Measurements from ENCODE around the gene AMN. TPM values are rescaled to one million over a fixed set of nuclear protein-coding genes. Genes with fewer than 3 reads are reported as not detected.

The AMN gene
- total RNA-seq, 2 experiments from 2014 or later = 0.17 TPM; not detected in 1

DNA sequence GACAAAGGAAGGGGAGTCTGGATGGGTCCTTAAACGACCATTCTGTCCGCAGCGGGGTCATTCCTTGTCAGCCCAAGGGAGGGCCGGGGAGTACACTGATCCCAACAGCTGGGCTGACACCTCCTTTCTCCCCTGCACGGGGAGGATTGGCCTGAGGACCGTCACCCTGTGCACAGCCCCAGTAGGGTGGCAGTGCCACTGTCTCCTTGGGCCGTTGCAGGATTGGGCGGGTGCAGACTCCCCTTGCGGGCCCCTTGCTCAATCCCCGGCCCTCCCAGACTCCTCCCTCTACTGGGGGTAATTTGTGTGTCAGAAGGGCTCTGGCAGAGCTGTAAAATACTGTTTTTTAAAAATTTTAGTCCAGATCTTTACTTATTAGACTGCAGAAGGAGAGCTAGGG, 12.6 kb upstream of the AMN start:
- intact Hi-C loops (cut with micrococcal nuclease) = no loop called here
- H3K27me3 Mint-ChIP-seq = no peaks in the 10 kb centered on the region
- ChIA-PET CTCF (no interaction called here), POLR2A (no interaction called here)
- H3K9me3 Mint-ChIP-seq = no peaks in the 10 kb centered on the region
- no peak overlapping the region for H3K27ac Mint-ChIP-seq
- no peak overlapping the region for H3K4me3 Mint-ChIP-seq
- no peak for DNase-seq
- H3K36me3 Mint-ChIP-seq = peaks cover 20% of the 10 kb centered on the region
- no peaks in the 10 kb centered on the region for H3K4me1 Mint-ChIP-seq (ENCODE audit: low read depth)

DNA sequence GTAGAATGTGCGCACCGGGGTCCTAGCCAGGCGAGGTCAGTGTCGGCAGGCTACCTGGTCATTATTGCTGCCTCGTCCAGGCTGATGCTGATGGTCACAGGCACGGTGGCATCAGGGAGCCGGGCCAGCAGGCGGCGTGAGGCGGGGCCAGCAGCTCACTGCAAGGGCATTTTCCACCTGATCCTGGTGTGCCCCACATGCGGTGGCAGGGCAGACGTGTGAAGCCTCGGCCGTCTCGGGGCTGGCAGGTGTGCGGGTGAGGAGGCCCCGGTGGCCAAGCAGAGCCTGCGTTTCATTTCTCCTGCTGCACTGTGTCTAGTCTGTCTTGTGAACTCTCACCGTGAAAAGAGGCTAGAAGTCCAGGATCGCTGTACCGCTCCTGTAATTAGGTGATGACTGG, 12.0 kb upstream of the AMN start:
- no peak overlapping the region for H3K27ac Mint-ChIP-seq
- H3K27me3 Mint-ChIP-seq = no peaks in the 10 kb centered on the region
- H3K36me3 Mint-ChIP-seq = peaks cover 15% of the 10 kb centered on the region
- no peaks in the 10 kb centered on the region for H3K9me3 Mint-ChIP-seq
- no peak for DNase-seq
- ChIA-PET POLR2A (no interaction called here), CTCF (no interaction called here)
- no peak overlapping the region for H3K4me3 Mint-ChIP-seq
- intact Hi-C loops (cut with micrococcal nuclease) = no loop called here
- H3K4me1 Mint-ChIP-seq (ENCODE audit: low read depth) = no peaks in the 10 kb centered on the region

DNA sequence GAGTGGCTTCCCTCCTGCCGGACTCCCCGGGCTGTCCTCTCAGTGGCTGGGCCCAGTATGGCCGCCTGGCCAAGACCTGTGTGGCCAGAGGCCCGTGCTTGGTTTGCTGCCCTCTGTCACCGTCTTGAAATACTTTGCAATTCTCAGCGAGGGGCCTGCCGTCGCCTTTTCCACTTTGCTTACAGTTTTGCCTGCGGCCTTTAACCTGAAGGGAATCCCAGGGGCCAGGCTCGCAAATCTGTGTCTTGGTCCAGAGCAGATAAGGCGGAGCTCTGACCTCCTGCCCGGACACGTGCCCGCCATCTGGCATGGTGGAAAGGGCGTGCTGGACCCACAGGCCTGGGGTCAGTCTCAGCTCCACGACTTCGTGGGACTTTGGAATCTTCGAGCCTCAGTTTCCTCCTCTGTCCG, 10.9 kb upstream of the AMN start:
- ChIA-PET CTCF (no interaction called here), POLR2A (no interaction called here)
- Mint-ChIP-seq H3K36me3 (peaks cover 8% of the 10 kb centered on the region), H3K27ac (no peak overlapping the region), H3K4me1 (ENCODE audit: low read depth) (no peaks in the 10 kb centered on the region), H3K9me3 (no peaks in the 10 kb centered on the region), H3K4me3 (no peak overlapping the region), H3K27me3 (no peaks in the 10 kb centered on the region)
- intact Hi-C loops (cut with micrococcal nuclease) = no loop called here
- DNase-seq = no peak

DNA sequence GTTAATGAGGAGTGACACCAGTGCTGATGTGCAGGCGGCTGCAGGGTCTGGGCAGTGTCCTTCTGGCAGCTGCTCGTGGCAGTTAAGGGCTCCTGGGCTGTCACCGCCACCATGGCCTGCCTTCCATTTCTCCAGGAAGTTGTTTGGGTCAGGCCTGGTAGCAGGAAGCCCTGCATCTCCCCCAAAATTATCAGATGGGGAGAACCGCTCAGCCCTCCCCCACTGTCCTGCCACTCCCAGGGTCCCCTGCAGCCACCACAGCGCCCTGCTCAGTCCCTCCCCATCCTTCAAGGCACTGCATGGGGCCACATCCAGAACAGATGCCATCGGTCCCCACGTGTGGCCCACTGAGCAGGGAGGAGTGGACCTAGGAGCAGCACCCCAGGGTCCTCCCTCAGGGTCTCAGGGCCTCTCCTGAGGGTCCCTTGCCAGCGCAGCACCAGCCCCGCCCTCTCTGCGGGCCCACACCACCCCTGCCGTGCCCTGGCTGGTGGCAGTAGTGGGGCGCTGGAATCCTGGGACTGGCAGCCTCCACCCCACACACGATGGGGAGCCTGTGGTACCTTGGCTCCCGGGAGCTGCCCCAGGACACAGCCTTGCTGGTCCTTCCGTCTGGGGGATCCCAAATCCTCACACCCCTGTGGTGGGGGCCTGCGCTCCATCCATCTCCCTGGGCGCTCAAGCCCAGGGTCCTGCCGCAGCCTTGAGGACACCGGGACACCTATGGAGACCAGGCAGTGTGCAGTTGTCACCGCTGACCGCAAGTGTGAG, 10.3 kb upstream of the AMN start:
- DNase-seq = no peak
- no peaks in the 10 kb centered on the region for H3K9me3 Mint-ChIP-seq
- H3K27me3 Mint-ChIP-seq = no peaks in the 10 kb centered on the region
- POLR2A ChIA-PET = no interaction called here
- no peak overlapping the region for H3K27ac Mint-ChIP-seq
- CTCF ChIA-PET = no interaction called here
- no peaks in the 10 kb centered on the region for H3K4me1 Mint-ChIP-seq (ENCODE audit: low read depth)
- intact Hi-C loops (cut with micrococcal nuclease) = no loop called here
- H3K36me3 Mint-ChIP-seq = peaks cover 4% of the 10 kb centered on the region
- no peak overlapping the region for H3K4me3 Mint-ChIP-seq

DNA sequence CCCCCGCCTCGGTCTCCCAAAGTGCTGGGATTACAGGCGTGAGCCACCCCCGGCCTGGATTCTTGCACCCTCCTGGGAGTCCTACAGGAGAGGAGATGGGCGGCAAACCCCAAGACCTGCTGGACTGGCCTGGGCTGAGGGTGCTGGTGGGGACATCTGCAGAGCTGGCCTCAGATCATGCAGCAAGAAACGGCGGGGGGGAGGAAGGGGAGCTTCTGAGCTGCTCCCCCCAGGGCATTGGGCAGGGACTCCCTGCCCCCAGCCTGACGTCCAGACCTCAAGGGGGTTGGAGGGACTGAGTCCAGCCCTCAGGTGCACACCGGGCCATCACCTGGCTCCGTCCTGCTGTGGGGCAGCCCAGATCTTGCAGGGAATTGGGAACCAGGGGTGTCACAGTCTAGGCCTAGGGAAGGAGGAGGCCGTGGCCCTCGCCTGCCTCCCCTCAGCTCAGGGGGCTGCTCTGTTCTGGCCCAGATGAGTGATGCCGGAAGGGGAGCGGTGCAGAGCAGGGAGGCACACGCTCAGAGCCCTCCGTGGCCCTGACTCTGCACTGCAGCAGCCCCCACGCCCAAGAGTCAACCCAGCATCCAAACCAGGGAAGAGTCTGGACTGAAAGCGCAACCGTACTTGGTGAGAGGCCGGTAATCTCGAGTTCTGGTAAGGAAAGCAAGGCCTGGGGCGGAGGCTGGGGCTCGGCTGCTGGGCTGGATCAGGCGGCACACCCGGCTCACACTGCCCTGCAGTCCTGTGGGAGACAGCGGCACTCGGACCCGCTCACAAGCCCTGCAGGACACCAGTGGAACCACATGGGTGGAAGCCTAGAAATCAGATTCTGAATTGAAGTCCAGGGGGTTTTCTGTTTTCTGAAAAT, 8.9 kb upstream of the AMN start:
- no peak for DNase-seq
- POLR2A ChIA-PET = no interaction called here

DNA sequence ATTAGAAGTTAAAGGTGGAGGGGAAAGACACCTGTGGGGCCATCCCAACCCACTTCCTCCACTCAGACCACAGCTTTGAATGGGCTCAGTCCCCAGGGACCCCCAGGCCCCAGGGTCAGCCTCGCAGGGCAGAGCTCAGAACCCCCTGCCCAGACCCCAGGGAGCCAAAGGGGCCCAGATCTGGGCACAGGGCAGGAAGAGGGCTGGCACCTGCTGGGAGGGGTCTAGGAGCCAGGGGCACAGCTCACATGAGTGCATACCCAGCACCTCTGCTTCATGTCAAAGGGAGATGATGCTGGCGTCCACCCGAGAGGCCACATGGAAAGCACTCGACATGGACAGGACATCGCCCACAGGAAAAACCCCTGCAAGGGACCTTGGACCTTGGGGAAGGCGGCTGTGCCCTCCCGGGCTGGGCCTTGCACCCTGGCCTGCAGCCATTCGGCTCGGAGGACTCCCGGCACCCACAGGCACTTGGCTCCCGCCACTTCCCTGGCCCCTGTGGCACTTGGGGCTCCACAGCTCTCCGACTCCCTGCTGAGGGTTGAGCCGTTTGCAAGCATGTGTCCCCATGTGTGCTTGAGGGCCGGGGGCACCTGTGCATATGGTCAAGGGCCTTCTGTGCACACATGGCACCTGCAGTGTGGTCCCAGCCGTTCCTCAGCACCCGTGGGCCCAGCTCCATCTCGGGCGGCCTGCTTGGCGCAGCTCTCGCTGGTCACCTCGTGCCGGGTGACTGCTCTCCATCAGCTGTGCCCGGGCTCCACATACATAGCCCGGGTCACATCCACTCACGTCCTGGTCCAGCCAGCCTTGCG, 7.8 kb upstream of the AMN start:
- intact Hi-C loops (cut with micrococcal nuclease) = no loop called here
- Mint-ChIP-seq H3K36me3 (no peaks in the 10 kb centered on the region), H3K4me3 (no peak overlapping the region), H3K27me3 (no peaks in the 10 kb centered on the region), H3K4me1 (ENCODE audit: low read depth) (no peaks in the 10 kb centered on the region), H3K9me3 (no peaks in the 10 kb centered on the region), H3K27ac (no peak overlapping the region)
- POLR2A ChIA-PET = interaction anchor here (0.6 kb wide), 1 partner anchor 218 kb away, joined by 3 read pairs; no protein-coding TSS in a partner anchor
- DNase-seq = no peak
- CTCF ChIA-PET = interaction anchor here (1.5 to 4.5 kb wide), 2 partner anchors 10 to 220 kb away, joined by 4 to 49 read pairs; no protein-coding TSS in a partner anchor

More for the DNA sequence above, 8.9 kb upstream of the AMN start:
- no peaks in the 10 kb centered on the region for H3K27me3 Mint-ChIP-seq
- no peak overlapping the region for H3K27ac Mint-ChIP-seq
- no peaks in the 10 kb centered on the region for H3K4me1 Mint-ChIP-seq (ENCODE audit: low read depth)
- CTCF ChIA-PET = no interaction called here
- H3K36me3 Mint-ChIP-seq = no peaks in the 10 kb centered on the region
- intact Hi-C loops (cut with micrococcal nuclease) = no loop called here
- no peak overlapping the region for H3K4me3 Mint-ChIP-seq
- no peaks in the 10 kb centered on the region for H3K9me3 Mint-ChIP-seq

DNA sequence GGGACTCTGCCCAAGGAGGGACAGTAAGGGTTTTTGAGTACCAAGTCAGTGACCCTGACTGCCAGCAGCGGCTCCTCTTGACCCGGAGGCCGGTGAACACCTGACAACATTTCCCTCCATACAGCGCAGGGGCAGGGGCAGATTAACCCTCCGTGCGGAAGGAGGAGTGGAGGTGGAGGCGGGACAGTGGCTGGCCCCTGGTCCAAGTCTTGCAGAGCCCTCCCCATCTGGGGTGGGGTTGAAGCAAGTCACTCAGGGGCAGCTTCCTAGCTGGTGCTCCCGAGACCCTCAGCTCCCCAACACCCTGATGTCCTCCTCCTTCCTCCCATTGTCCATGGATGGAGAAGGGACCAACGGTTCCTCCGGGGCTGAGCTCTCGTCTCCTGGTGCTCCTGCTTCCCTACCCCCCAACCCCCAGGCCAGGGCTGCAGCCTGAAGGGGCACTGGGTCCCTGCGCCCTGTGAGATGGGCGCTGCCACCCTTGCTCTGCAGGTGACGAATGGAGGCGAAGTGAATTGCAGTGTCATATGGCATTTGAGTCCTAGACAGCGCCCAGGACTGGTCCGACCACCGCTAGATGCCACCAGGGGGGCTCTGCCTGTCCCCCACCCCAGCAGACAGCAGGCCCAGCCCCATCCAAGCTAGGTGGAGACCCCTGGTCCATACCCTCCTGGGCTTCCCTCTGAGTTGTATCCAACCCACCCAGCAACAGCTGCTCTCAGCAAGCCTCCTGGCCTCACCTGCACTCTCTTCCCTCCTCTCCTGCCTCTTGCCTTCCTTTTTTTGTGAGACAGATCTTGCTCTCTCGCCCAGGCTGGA, 7.0 kb upstream of the AMN start:
- no peaks in the 10 kb centered on the region for H3K9me3 Mint-ChIP-seq
- no peak overlapping the region for H3K27ac Mint-ChIP-seq
- no peaks in the 10 kb centered on the region for H3K4me1 Mint-ChIP-seq (ENCODE audit: low read depth)
- H3K4me3 Mint-ChIP-seq = no peak overlapping the region
- no peak for DNase-seq
- CTCF ChIA-PET = interaction anchor here (1.5 to 4.5 kb wide), 2 partner anchors 9 to 221 kb away, joined by 4 to 49 read pairs; no protein-coding TSS in a partner anchor
- intact Hi-C loops (cut with micrococcal nuclease) = no loop called here
- POLR2A ChIA-PET = no interaction called here
- no peaks in the 10 kb centered on the region for H3K27me3 Mint-ChIP-seq
- H3K36me3 Mint-ChIP-seq = no peaks in the 10 kb centered on the region

DNA sequence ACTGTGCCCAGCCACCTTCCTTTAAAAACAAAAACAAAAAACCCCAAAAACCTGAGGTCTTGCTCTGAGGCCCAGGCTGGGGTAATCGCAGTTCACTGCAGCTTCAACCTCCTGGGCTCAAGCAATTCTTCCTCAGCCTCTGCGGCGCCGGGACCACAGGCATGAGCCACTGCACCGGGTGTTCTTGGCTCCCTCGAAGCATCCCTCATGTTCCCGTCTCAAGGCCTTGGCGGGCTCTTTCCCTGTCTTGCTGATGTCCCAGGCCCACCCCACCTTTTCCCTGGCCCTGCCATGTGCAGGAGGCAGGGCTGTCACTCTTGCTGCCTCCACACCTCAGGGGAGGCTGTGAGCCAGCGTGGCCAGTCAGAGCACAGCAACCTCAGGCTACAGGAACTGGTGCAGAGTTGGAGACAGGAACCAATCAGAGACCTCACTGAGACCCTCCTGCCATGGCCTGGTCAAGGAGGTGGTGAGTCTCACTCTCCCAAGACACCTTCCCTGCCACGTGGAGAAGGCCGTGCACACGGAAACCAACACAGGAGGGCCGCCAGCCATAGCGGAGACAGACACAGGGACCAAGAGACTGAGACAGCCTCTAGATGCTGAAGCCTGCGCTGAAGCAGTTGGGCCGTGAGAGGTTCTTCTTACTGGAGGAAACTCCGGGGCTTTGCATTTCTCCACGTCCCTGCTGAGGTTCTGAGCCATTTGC, 6.0 kb upstream of the AMN start:
- Mint-ChIP-seq H3K4me3 (no peak overlapping the region), H3K4me1 (ENCODE audit: low read depth) (no peaks in the 10 kb centered on the region), H3K27me3 (no peaks in the 10 kb centered on the region), H3K9me3 (no peaks in the 10 kb centered on the region), H3K36me3 (no peaks in the 10 kb centered on the region), H3K27ac (no peak overlapping the region)
- CTCF ChIA-PET = interaction anchor here (1.5 to 4.5 kb wide), 2 partner anchors 8 to 222 kb away, joined by 4 to 49 read pairs; no protein-coding TSS in a partner anchor
- no peak for DNase-seq
- POLR2A ChIA-PET = no interaction called here
- intact Hi-C loops (cut with micrococcal nuclease) = no loop called here

DNA sequence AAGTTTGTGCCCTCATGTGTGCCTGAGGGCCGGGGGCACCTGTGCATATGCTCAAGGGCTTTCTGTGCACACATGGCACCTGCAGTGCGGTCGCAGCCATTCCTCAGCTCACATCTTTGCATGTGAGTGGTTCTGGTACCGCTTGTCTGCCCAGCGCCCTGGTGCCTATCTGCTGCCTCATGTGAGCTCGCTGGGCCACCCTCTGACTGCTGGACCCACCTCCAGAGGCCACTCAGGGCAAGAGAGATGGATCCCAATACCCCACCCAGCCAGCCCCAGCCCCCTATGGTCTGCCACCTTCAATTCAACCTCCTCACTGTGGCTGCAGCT, 5.4 kb upstream of the AMN start:
- no peak overlapping the region for H3K27ac Mint-ChIP-seq
- no peak for DNase-seq
- no peaks in the 10 kb centered on the region for H3K36me3 Mint-ChIP-seq
- POLR2A ChIA-PET = no interaction called here
- H3K27me3 Mint-ChIP-seq = no peaks in the 10 kb centered on the region
- H3K4me3 Mint-ChIP-seq = no peak overlapping the region
- CTCF ChIA-PET = interaction anchor here (4.5 kb wide), 1 partner anchor 222 kb away, joined by 49 read pairs; no protein-coding TSS in a partner anchor
- no peaks in the 10 kb centered on the region for H3K9me3 Mint-ChIP-seq
- intact Hi-C loops (cut with micrococcal nuclease) = no loop called here
- no peaks in the 10 kb centered on the region for H3K4me1 Mint-ChIP-seq (ENCODE audit: low read depth)

DNA sequence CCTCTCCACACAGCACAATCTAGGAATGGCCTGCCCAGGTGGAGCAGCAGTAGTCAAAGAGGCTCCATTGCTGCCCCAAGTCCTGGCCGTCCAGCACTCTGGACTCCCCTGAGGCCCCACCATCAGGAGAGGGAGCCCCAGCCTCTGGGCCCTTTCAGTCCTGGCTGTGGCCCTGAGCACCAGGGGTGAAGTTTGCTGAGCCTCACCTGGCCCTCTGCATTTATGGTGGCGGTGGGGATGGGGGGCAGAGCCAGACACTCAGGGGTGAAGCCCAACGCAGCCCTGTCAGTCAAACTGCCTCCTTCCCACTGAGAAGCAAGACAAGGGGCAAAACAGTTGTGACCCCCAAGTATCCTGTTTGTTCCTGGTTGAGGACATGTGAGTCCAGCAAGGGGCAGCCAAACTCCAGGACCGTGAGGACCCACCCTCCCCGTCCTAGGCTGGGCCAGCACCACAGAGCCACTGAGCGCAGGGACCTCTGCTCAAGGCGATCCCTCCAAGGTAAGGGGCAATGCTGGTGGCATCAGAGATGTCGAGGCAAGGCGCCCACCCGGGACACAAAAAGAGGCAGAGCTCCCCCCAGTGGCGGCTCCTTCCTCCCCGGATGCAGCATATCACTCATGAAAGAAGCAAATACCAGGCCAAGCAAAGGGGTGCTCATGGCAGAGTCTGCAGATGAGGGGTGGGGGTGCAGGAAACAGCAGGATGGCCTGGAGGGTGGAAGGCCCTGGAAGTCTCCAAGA, 4.8 kb upstream of the AMN start:
- Mint-ChIP-seq H3K9me3 (no peaks in the 10 kb centered on the region), H3K27ac (no peak overlapping the region), H3K4me3 (no peak overlapping the region), H3K27me3 (peaks cover 1% of the 10 kb centered on the region), H3K4me1 (ENCODE audit: low read depth) (no peaks in the 10 kb centered on the region), H3K36me3 (no peaks in the 10 kb centered on the region)
- ChIA-PET CTCF (interaction anchor here (0.8 to 4.5 kb wide), 4 partner anchors 11 to 228 kb away, joined by 3 to 49 read pairs (median 4); no protein-coding TSS in a partner anchor), POLR2A (no interaction called here)
- intact Hi-C loops (cut with micrococcal nuclease) = loop anchor here (1.0 to 2.0 kb wide), 2 partner anchors 143 to 223 kb away; no protein-coding TSS in a partner anchor
- DNase-seq = peak; percentile 76
